Suprapubic skin (tissue), 3 donors: Measurements from ENCODE around the gene SRPK3.

ENCODE experiments used
- POLR2AphosphoS5 ChIP-seq, 3 donors: sonication (generic); formaldehyde crosslinking; IDR thresholded peaks; one replicate each; pipeline ENCODE4 v1.6.1; 2017; ENCODE audit warnings: antibody characterized with exemption in 3 of 3
- TF ChIP-seq, protein P1 (sequence below), 2 donors: fragments of 200-600 bp in 1 of 2; fragments of 450-650 bp in 1 of 2; sonication (generic) in 1 of 2; IDR thresholded peaks; one replicate each; pipeline ENCODE4 v1.5.1; 2016 to 2019; ENCODE audit warnings: antibody characterized with exemption in 2 of 2, mild to moderate bottlenecking in 1 of 2, moderate library complexity in 1 of 2

GRCh38 chrX:153738056-153738605, 42.7 kb upstream of the SRPK3 start:
- TF ChIP-seq, protein P1, sequence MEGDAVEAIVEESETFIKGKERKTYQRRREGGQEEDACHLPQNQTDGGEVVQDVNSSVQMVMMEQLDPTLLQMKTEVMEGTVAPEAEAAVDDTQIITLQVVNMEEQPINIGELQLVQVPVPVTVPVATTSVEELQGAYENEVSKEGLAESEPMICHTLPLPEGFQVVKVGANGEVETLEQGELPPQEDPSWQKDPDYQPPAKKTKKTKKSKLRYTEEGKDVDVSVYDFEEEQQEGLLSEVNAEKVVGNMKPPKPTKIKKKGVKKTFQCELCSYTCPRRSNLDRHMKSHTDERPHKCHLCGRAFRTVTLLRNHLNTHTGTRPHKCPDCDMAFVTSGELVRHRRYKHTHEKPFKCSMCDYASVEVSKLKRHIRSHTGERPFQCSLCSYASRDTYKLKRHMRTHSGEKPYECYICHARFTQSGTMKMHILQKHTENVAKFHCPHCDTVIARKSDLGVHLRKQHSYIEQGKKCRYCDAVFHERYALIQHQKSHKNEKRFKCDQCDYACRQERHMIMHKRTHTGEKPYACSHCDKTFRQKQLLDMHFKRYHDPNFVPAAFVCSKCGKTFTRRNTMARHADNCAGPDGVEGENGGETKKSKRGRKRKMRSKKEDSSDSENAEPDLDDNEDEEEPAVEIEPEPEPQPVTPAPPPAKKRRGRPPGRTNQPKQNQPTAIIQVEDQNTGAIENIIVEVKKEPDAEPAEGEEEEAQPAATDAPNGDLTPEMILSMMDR (IDR thresholded peaks at IDR 0.05): no peak
- no peak for TF ChIP-seq POLR2AphosphoS5 (IDR thresholded peaks at IDR 0.05)
